Naive thymus-derived CD4-positive, alpha-beta T cell (primary cell): ENCODE data around the gene HOXB5. TPM values are rescaled to one million over a fixed set of nuclear protein-coding genes. Genes with fewer than 3 reads are reported as not detected.

Experiments
- ATAC-seq: fragments of 150-1000 bp; cut with Tn5 transposase; 2 replicates; pipeline ENCODE4 v1.10.0; 2021; ENCODE audit warnings: mild to moderate bottlenecking, moderate library complexity
- CTCF ChIA-PET: fragments of 350-600 bp; sonication (Branson Sonifier 250); formaldehyde crosslinking; loops from one replicate; lab custom pipeline; 2021; ENCODE audit warnings: antibody characterized with exemption; lab: Charles Lee
- POLR2A ChIA-PET: fragments of 350-600 bp; sonication (Branson Sonifier 250); formaldehyde crosslinking; loops from one replicate; lab custom pipeline; 2021; ENCODE audit warnings: antibody characterized with exemption, inconsistent platforms; lab: Charles Lee
- DNase-seq, 9 donors: peaks; one replicate each; pipeline versions ENCODE4 v3.0.0 to v3.0.0-alpha.2; 2020 to 2022; ENCODE audit warnings: mixed read lengths in 1 of 9
- H3K27ac ChIP-seq: one replicate; pipeline ENCODE4 v1.7.0; 2013; ENCODE audit warnings: mild to moderate bottlenecking, low read depth, low read length, moderate library complexity
- H3K27me3 ChIP-seq, 2 donors: one replicate each; pipeline ENCODE4 v1.7.0; 2013; ENCODE audit warnings: low read length in 2 of 2, mild to moderate bottlenecking in 2 of 2, moderate library complexity in 2 of 2; ENCODE audit not compliant: control insufficient read depth in 2 of 2, insufficient read depth in 2 of 2
- H3K36me3 ChIP-seq, 3 experiments: 1 replicate in 2 of 3; 2 replicates in 1 of 3; pipeline ENCODE4 v1.7.0; 2013; ENCODE audit warnings: low read length in 3 of 3, mild to moderate bottlenecking in 3 of 3, moderate library complexity in 1 of 3; ENCODE audit not compliant: insufficient read depth in 3 of 3, control insufficient read depth in 2 of 3
- H3K4me1 ChIP-seq, 2 donors: one replicate each; pipeline ENCODE4 v1.7.0; 2013; ENCODE audit warnings: low read length in 2 of 2, mild to moderate bottlenecking in 2 of 2, moderate library complexity in 1 of 2; ENCODE audit not compliant: control insufficient read depth in 2 of 2, insufficient read depth in 2 of 2
- H3K4me3 ChIP-seq: 2 replicates; pipeline ENCODE4 v1.7.0; 2013; ENCODE audit warnings: mild to moderate bottlenecking, low read length
- H3K9me3 ChIP-seq, 3 experiments: 1 replicate in 2 of 3; 2 replicates in 1 of 3; pipeline ENCODE4 v1.7.0; 2013; ENCODE audit warnings: low read length in 3 of 3; ENCODE audit not compliant: control insufficient read depth in 2 of 3
- H3K27ac Mint-ChIP-seq, 9 donors: one replicate each; pipeline ENCODE4 v1.8.0; 2020 to 2022; ENCODE audit warnings: mixed read lengths in 9 of 9, mild to moderate bottlenecking in 8 of 9, moderate library complexity in 5 of 9, inconsistent platforms in 2 of 9
- H3K27me3 Mint-ChIP-seq, 5 donors: one replicate each; pipeline ENCODE4 v1.8.0; 2021 to 2022; ENCODE audit warnings: mixed read lengths in 5 of 5, mild to moderate bottlenecking in 1 of 5
- H3K36me3 Mint-ChIP-seq, 5 donors: one replicate each; pipeline ENCODE4 v1.8.0; 2020 to 2022; ENCODE audit warnings: mixed read lengths in 5 of 5, mild to moderate bottlenecking in 3 of 5, inconsistent platforms in 1 of 5
- H3K4me1 Mint-ChIP-seq, 7 donors: one replicate each; pipeline ENCODE4 v1.8.0; 2020 to 2022; ENCODE audit warnings: mixed read lengths in 7 of 7, mild to moderate bottlenecking in 3 of 7, inconsistent platforms in 1 of 7
- H3K4me3 Mint-ChIP-seq, 10 donors: one replicate each; pipeline ENCODE4 v1.8.0; 2020 to 2022; ENCODE audit warnings: mild to moderate bottlenecking in 10 of 10, mixed read lengths in 10 of 10, moderate library complexity in 6 of 10, inconsistent platforms in 2 of 10
- H3K9me3 Mint-ChIP-seq, 11 donors: one replicate each; pipeline ENCODE4 v1.8.0; 2020 to 2022; ENCODE audit warnings: mixed read lengths in 11 of 11, mild to moderate bottlenecking in 4 of 11, inconsistent platforms in 1 of 11, moderate library complexity in 1 of 11
- intact Hi-C, 2 donors: fragments of 100-400 bp; cut with micrococcal nuclease; formaldehyde crosslinking; loops; one replicate each; pipeline ENCODE4 v1.15.1; 2023
- polyA plus RNA-seq, 2 donors: library from polyadenylated mRNA; unstranded; fragments of 300-500 nt; fragmentation: Illumina TruSeq; gene quantifications; one replicate each; pipeline ENCODE4 v1.2.3, GENCODE V29; 2021
- total RNA-seq, 6 experiments: library from RNA in 5 of 6; stranded (reverse) in 5 of 6; gene quantifications; 1 replicate in 5 of 6; 2 replicates in 1 of 6; pipeline ENCODE4 v1.2.3 and lab custom pipeline; 2021 to 2026

The HOXB5 gene
- total and polyA plus RNA-seq, 7 experiments from 2014 or later = not detected

- Mint-ChIP-seq H3K4me3 (no peak overlapping the region), H3K9me3 (peaks cover 0 to 1% (median 0%) of the 10 kb centered on the region in 11 donors), H3K36me3 (peaks cover 0 to 3% (median 0%) of the 10 kb centered on the region in 5 donors), H3K4me1 (peaks cover 24 to 47% (median 38%) of the 10 kb centered on the region in 7 donors), H3K27me3 (peaks cover 91 to 95% (median 93%) of the 10 kb centered on the region in 5 donors), H3K27ac (no peak overlapping the region)
- H3K4me3 ChIP-seq = no peak overlapping the region
- no peaks in the 10 kb centered on the region for H3K36me3 ChIP-seq
- no peaks in the 10 kb centered on the region for H3K9me3 ChIP-seq
- ATAC-seq (no peak), DNase-seq (no peak)
- intact Hi-C loops = no loop called here
- ChIA-PET POLR2A (interaction anchor here (0.6 kb wide), 1 partner anchor 527 kb away, joined by 3 read pairs; no protein-coding TSS in a partner anchor), CTCF (interaction anchor here (0.7 to 1.9 kb wide), 5 partner anchors 9 to 365 kb away, joined by 3 to 7 read pairs (median 4); no protein-coding TSS in a partner anchor)
- H3K4me1 ChIP-seq = peaks cover 25 to 26% of the 10 kb centered on the region in 2 donors
- peaks cover 27 to 57% of the 10 kb centered on the region in 2 donors for H3K27me3 ChIP-seq
- H3K27ac ChIP-seq = no peak overlapping the region
Measured at GRCh38 chr17:48600244-48601098, 6.9 kb upstream of the HOXB5 start.

- Mint-ChIP-seq H3K27ac (no peak overlapping the region), H3K4me1 (peaks cover 24 to 42% (median 39%) of the 10 kb centered on the region in 7 donors), H3K27me3 (peaks cover 91 to 96% (median 93%) of the 10 kb centered on the region in 5 donors), H3K36me3 (peaks cover 0 to 3% (median 0%) of the 10 kb centered on the region in 5 donors), H3K4me3 (peak overlapping the region in 1 of 10 donors; percentile 25), H3K9me3 (peaks cover 0 to 1% (median 0%) of the 10 kb centered on the region in 11 donors)
- CTCF ChIA-PET = no interaction called here
- POLR2A ChIA-PET = no interaction called here
- ATAC-seq = no peak
- H3K27me3 ChIP-seq = peaks cover 27 to 59% of the 10 kb centered on the region in 2 donors
- DNase-seq = no peak
- intact Hi-C loops = loop anchor here in 1 of 2 donors (10.0 kb wide), 1 partner anchor 425 kb away; no protein-coding TSS in a partner anchor
- H3K36me3 ChIP-seq = no peaks in the 10 kb centered on the region
- H3K4me1 ChIP-seq = peaks cover 25 to 26% of the 10 kb centered on the region in 2 donors
- no peak overlapping the region for H3K27ac ChIP-seq
- no peaks in the 10 kb centered on the region for H3K9me3 ChIP-seq
- no peak overlapping the region for H3K4me3 ChIP-seq
Measured at GRCh38 chr17:48599354-48599753, 5.8 kb upstream of the HOXB5 start.

- Histone ChIP-seq H3K4me1 (peaks cover 25 to 29% of the 10 kb centered on the region in 2 donors), H3K9me3 (no peaks in the 10 kb centered on the region), H3K27me3 (peaks cover 27 to 62% of the 10 kb centered on the region in 2 donors), H3K36me3 (no peaks in the 10 kb centered on the region), H3K4me3 (no peak overlapping the region), H3K27ac (no peak overlapping the region)
- H3K27me3 Mint-ChIP-seq = peaks cover 92 to 96% (median 95%) of the 10 kb centered on the region in 5 donors
- ChIA-PET POLR2A (no interaction called here), CTCF (interaction anchor here (0.7 kb wide), 1 partner anchor 20 kb away, joined by 3 read pairs; no protein-coding TSS in a partner anchor)
- no peak overlapping the region for H3K27ac Mint-ChIP-seq
- DNase-seq (no peak), ATAC-seq (no peak)
- H3K4me1 Mint-ChIP-seq = peaks cover 24 to 46% (median 43%) of the 10 kb centered on the region in 7 donors
- no peaks in the 10 kb centered on the region for H3K9me3 Mint-ChIP-seq
- intact Hi-C loops = loop anchor here in 1 of 2 donors (10.0 kb wide), 1 partner anchor 424 kb away; no protein-coding TSS in a partner anchor
- H3K4me3 Mint-ChIP-seq = peak overlapping the region; percentile 71 to 88 (median 82)
- H3K36me3 Mint-ChIP-seq = peaks cover 0 to 3% (median 0%) of the 10 kb centered on the region in 5 donors
Measured at GRCh38 chr17:48598736-48599135, 5.2 kb upstream of the HOXB5 start.

- intact Hi-C loops = loop anchor here in 1 of 2 donors (10.0 kb wide), 1 partner anchor 423 kb away; no protein-coding TSS in a partner anchor
- CTCF ChIA-PET = interaction anchor here (0.7 kb wide), 1 partner anchor 21 kb away, joined by 3 read pairs; no protein-coding TSS in a partner anchor
- ATAC-seq = peak; percentile 54
Measured at GRCh38 chr17:48597778-48598631, 4.4 kb upstream of the HOXB5 start.

GRCh38 chr17:48597528-48597777, 3.9 kb upstream of the HOXB5 start:
- POLR2A ChIA-PET = no interaction called here
- Mint-ChIP-seq H3K36me3 (peaks cover 0 to 3% (median 0%) of the 10 kb centered on the region in 5 donors), H3K9me3 (no peaks in the 10 kb centered on the region), H3K4me1 (peaks cover 34 to 56% (median 47%) of the 10 kb centered on the region in 7 donors), H3K4me3 (peak overlapping the region; percentile 71 to 88 (median 82)), H3K27me3 (peaks cover 92 to 96% (median 93%) of the 10 kb centered on the region in 5 donors), H3K27ac (peak overlapping the region in 2 of 9 donors; percentile 4 to 50)
- H3K4me1 ChIP-seq = peaks cover 36 to 38% of the 10 kb centered on the region in 2 donors
- peaks cover 27 to 62% of the 10 kb centered on the region in 2 donors for H3K27me3 ChIP-seq
- ATAC-seq (peak; percentile 2), DNase-seq (no peak)
- CTCF ChIA-PET = no interaction called here
- intact Hi-C loops = loop anchor here in 1 of 2 donors (10.0 kb wide), 1 partner anchor 423 kb away; no protein-coding TSS in a partner anchor
- peak overlapping the region; percentile 53 for H3K4me3 ChIP-seq
- H3K36me3 ChIP-seq = no peaks in the 10 kb centered on the region
- H3K9me3 ChIP-seq = no peaks in the 10 kb centered on the region
- H3K27ac ChIP-seq = no peak overlapping the region

More at GRCh38 chr17:48597778-48598631, 4.4 kb upstream of the HOXB5 start:
- H3K4me1 Mint-ChIP-seq = peaks cover 28 to 52% (median 44%) of the 10 kb centered on the region in 7 donors
- peak overlapping the region; percentile 71 to 88 (median 82) for H3K4me3 Mint-ChIP-seq
- Histone ChIP-seq H3K27me3 (peaks cover 27 to 62% of the 10 kb centered on the region in 2 donors), H3K27ac (no peak overlapping the region), H3K36me3 (no peaks in the 10 kb centered on the region), H3K4me1 (peaks cover 31 to 33% of the 10 kb centered on the region in 2 donors), H3K4me3 (peak overlapping the region; percentile 53), H3K9me3 (no peaks in the 10 kb centered on the region)
- DNase-seq = peak in 1 of 9 donors; percentile 60
- POLR2A ChIA-PET = no interaction called here
- peaks cover 92 to 96% (median 93%) of the 10 kb centered on the region in 5 donors for H3K27me3 Mint-ChIP-seq
- H3K9me3 Mint-ChIP-seq = no peaks in the 10 kb centered on the region
- H3K27ac Mint-ChIP-seq = peak overlapping the region in 2 of 9 donors; percentile 60 to 62
- peaks cover 0 to 3% (median 0%) of the 10 kb centered on the region in 5 donors for H3K36me3 Mint-ChIP-seq
